Glutamatergic neuron (in vitro differentiated cells): Measurements from ENCODE around the gene FIGNL2. TPM values are rescaled to one million over a fixed set of nuclear protein-coding genes. Genes with fewer than 3 reads are reported as not detected.

ENCODE experiments used
- DNase-seq: peaks from one replicate; pipeline ENCODE4 v3.0.0; 2022
- H3K27ac Mint-ChIP-seq: one replicate; pipeline ENCODE4 v1.8.0; 2020; ENCODE audit warnings: mild to moderate bottlenecking, mixed read lengths, inconsistent platforms; ENCODE audit not compliant: unreplicated experiment
- H3K27me3 Mint-ChIP-seq: one replicate; pipeline ENCODE4 v1.8.0; 2020; ENCODE audit warnings: mild to moderate bottlenecking, moderate library complexity, mixed read lengths, inconsistent platforms; ENCODE audit not compliant: unreplicated experiment
- H3K36me3 Mint-ChIP-seq: one replicate; pipeline ENCODE4 v1.8.0; 2020; ENCODE audit warnings: mild to moderate bottlenecking, mixed read lengths, inconsistent platforms; ENCODE audit not compliant: unreplicated experiment
- H3K4me1 Mint-ChIP-seq: one replicate; pipeline ENCODE4 v1.8.0; 2020; ENCODE audit warnings: mild to moderate bottlenecking, low read depth, mixed read lengths, inconsistent platforms; ENCODE audit not compliant: unreplicated experiment
- H3K4me3 Mint-ChIP-seq: one replicate; pipeline ENCODE4 v1.8.0; 2020; ENCODE audit warnings: mild to moderate bottlenecking, mixed read lengths, inconsistent platforms; ENCODE audit not compliant: unreplicated experiment
- H3K9me3 Mint-ChIP-seq: one replicate; pipeline ENCODE4 v1.8.0; 2020; ENCODE audit warnings: mild to moderate bottlenecking, moderate library complexity, mixed read lengths, inconsistent platforms; ENCODE audit not compliant: unreplicated experiment
- total RNA-seq: library from RNA; stranded (reverse); fragmentation: NEBNext Ultra II Directional; extraction: Animal tissue kit (Norgen Biotek cat#: 25700); gene quantifications from one replicate; pipeline ENCODE4 v1.2.1, GENCODE V29; 2021; ENCODE audit not compliant: unreplicated experiment
- TF ChIP-seq, protein P1 (sequence below): fragments of 200-600 bp; sonication (generic); IDR thresholded peaks from one replicate; pipeline ENCODE4 v1.5.0; 2021; ENCODE audit not compliant: partially characterized antibody, unreplicated experiment

The FIGNL2 gene
- total RNA-seq, 1 donor from 2014 or later: 107 TPM

DNA sequence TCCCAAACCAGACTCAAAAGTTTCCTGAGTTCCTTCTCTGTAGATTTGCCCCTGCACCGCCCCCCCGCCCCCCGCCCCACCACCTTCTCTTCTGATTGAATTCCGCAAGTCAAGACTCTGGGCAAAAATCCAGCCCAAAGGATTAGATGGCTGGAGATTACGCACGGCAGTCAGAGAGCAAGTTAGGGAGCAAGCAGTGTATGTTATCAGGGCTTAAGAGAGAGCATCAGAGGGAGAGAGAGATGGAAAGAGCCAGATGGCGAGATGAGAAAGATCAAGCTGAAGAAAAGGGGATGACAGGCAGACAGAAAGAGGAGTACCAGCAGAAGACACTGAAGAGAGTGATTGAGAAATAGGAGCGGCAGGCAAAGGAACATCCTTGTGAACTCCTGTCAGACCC, 25.5 kb upstream of the FIGNL2 start:
- no peaks in the 10 kb centered on the region for H3K36me3 Mint-ChIP-seq
- peaks cover 12% of the 10 kb centered on the region for H3K9me3 Mint-ChIP-seq
- DNase-seq: no peak
- peak overlapping the region; percentile 62 for H3K27ac Mint-ChIP-seq
- TF ChIP-seq, protein P1, sequence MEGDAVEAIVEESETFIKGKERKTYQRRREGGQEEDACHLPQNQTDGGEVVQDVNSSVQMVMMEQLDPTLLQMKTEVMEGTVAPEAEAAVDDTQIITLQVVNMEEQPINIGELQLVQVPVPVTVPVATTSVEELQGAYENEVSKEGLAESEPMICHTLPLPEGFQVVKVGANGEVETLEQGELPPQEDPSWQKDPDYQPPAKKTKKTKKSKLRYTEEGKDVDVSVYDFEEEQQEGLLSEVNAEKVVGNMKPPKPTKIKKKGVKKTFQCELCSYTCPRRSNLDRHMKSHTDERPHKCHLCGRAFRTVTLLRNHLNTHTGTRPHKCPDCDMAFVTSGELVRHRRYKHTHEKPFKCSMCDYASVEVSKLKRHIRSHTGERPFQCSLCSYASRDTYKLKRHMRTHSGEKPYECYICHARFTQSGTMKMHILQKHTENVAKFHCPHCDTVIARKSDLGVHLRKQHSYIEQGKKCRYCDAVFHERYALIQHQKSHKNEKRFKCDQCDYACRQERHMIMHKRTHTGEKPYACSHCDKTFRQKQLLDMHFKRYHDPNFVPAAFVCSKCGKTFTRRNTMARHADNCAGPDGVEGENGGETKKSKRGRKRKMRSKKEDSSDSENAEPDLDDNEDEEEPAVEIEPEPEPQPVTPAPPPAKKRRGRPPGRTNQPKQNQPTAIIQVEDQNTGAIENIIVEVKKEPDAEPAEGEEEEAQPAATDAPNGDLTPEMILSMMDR: no peak
- peak overlapping the region; percentile 14 for H3K4me3 Mint-ChIP-seq
- H3K4me1 Mint-ChIP-seq: peaks cover 40% of the 10 kb centered on the region
- H3K27me3 Mint-ChIP-seq: peaks cover 21% of the 10 kb centered on the region

GRCh38 chr12:51873251-51873994, 24.9 kb upstream of the FIGNL2 start:
- Mint-ChIP-seq H3K27ac (no peak overlapping the region), H3K4me3 (no peak overlapping the region), H3K27me3 (peaks cover 21% of the 10 kb centered on the region), H3K9me3 (peaks cover 10% of the 10 kb centered on the region), H3K36me3 (no peaks in the 10 kb centered on the region), H3K4me1 (peaks cover 45% of the 10 kb centered on the region)
- TF ChIP-seq, protein P1: no peak
- DNase-seq: peak; percentile 17

- DNase-seq: no peak
- Mint-ChIP-seq H3K27ac (peak overlapping the region; percentile 91), H3K9me3 (peaks cover 13% of the 10 kb centered on the region), H3K36me3 (no peaks in the 10 kb centered on the region), H3K4me3 (no peak overlapping the region), H3K4me1 (peaks cover 50% of the 10 kb centered on the region), H3K27me3 (peaks cover 21% of the 10 kb centered on the region)
- TF ChIP-seq, protein P1: no peak
Measured at GRCh38 chr12:51872689-51872981, 24.1 kb upstream of the FIGNL2 start.

GRCh38 chr12:51871918-51872688, 23.6 kb upstream of the FIGNL2 start:
- peak; percentile 31 for DNase-seq
- Mint-ChIP-seq H3K9me3 (peaks cover 15% of the 10 kb centered on the region), H3K36me3 (no peaks in the 10 kb centered on the region), H3K4me3 (peak overlapping the region; percentile 46), H3K4me1 (peaks cover 55% of the 10 kb centered on the region), H3K27ac (peak overlapping the region; percentile 91), H3K27me3 (peaks cover 22% of the 10 kb centered on the region)
- TF ChIP-seq, protein P1: no peak

DNA sequence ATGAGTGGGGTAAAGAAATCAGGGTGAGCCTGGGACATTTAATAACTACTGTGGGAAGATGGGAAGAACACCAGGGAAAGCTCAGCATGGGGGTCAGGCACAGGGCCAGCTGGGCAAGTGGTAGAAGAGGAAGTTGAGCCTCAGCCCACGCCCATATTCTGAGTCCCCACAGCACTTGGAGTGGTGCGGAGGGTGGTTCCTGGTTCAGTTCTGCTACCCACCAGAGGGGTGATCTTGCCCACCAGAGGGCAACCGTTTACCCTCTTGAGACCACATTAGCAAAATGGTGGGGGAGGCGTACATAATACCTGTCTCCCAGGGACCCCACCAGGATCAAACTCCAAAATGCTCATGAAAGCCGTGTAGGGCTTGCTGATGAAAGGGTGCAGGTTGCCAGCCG, 22.6 kb upstream of the FIGNL2 start:
- TF ChIP-seq, protein P1: no peak
- H3K4me1 Mint-ChIP-seq: peaks cover 58% of the 10 kb centered on the region
- H3K27ac Mint-ChIP-seq: peak overlapping the region; percentile 25
- no peaks in the 10 kb centered on the region for H3K36me3 Mint-ChIP-seq
- peaks cover 15% of the 10 kb centered on the region for H3K9me3 Mint-ChIP-seq
- peaks cover 23% of the 10 kb centered on the region for H3K27me3 Mint-ChIP-seq
- no peak for DNase-seq
- H3K4me3 Mint-ChIP-seq: peak overlapping the region; percentile 45
